Mammary microvascular endothelial cell (primary cell): Measurements from ENCODE around the gene MRFAP1L1. TPM values are rescaled to one million over a fixed set of nuclear protein-coding genes. Genes with fewer than 3 reads are reported as not detected.

ENCODE experiments used
- total RNA-seq: library from RNA; depleted of rRNA; stranded (reverse); fragments of >200 nt; gene quantifications from 2 replicates; pipeline ENCODE4 v1.2.3, GENCODE V29; 2015

Gene MRFAP1L1
- 35.1 and 44.1 TPM in 2 replicates for total RNA-seq

GRCh38 chr4:6709230-6710114, at the start of gene MRFAP1L1:
MRFAP1L1 (minus strand) TSS chr4:6709865; CDS start chr4:6709629, 236 bp downstream.

GRCh38 chr4:6716018-6716911, 6.6 kb upstream of the MRFAP1L1 start, which contains the start of gene BLOC1S4:
BLOC1S4 (plus strand) TSS chr4:6716174; CDS start chr4:6716210, 36 bp downstream.

GRCh38 chr4:6693231-6694176, 16.2 kb downstream of the MRFAP1L1 start, which contains the start of gene S100P:
S100P (plus strand) TSS chr4:6693878; CDS start chr4:6693933, 55 bp downstream.

Other genes starting within 250 kb of the MRFAP1L1 start
- not detected in 2 replicates for gene PPP2R2C, start 237.3 kb downstream of the MRFAP1L1 start, total RNA-seq
- 19.6 and 22.1 TPM in 2 replicates for gene MAN2B2, start 134.7 kb downstream of the MRFAP1L1 start, total RNA-seq
- 253 and 270 TPM in 2 replicates for gene MRFAP1, start 69.2 kb downstream of the MRFAP1L1 start, total RNA-seq
- gene S100P, start 16.0 kb downstream of the MRFAP1L1 start, total RNA-seq, result 0.10 TPM in 1 of 2 replicates, not detected in the other
- 13.4 and 16.4 TPM in 2 replicates for gene BLOC1S4, start 6.3 kb upstream of the MRFAP1L1 start, total RNA-seq
- gene KIAA0232, start 72.9 kb upstream of the MRFAP1L1 start, total RNA-seq, result 9.7 and 11.8 TPM in 2 replicates
- gene TBC1D14, start 200.0 kb upstream of the MRFAP1L1 start, total RNA-seq, result 14.9 and 20.1 TPM in 2 replicates